AG09309 (cell line): ENCODE results near the gene NOL3.
A peak's percentile ranks its signal among the peaks of the same experiment; 100 is the strongest.
"Not testable (repeated sequence)": the region's sequence is repeated elsewhere in the genome, so short reads cannot be mapped to it uniquely, and the experiment has no call there.

Experiments used
- DNase-seq: peaks from one replicate; pipeline ENCODE4 v3.0.0-alpha.2; 2010; ENCODE audit warnings: low read depth
- H3K4me3 ChIP-seq: 2 replicates; pipeline ENCODE4 v1.5.1; 2011; ENCODE audit warnings: mild to moderate bottlenecking, low read depth, low read length, moderate library complexity; ENCODE audit not compliant: control insufficient read depth
- CTCF ChIP-seq: IDR thresholded peaks from 2 replicates; pipeline ENCODE4 v1.5.1; 2011; ENCODE audit warnings: mild to moderate bottlenecking, low read depth, low read length, inconsistent platforms; ENCODE audit not compliant: insufficient read depth, control insufficient read depth; ENCODE audit errors: missing control alignments

The NOL3 gene

GRCh38 chr16:67170168-67170948 is at the start of gene NOL3:
Gene NOL3 (plus strand): TSS chr16:67170538.
- H3K4me3 ChIP-seq, result peak within 1 kb of the TSS; percentile 50
- DNase-seq, result no peak
- peak; percentile 14 for TF ChIP-seq CTCF

- not testable (repeated sequence) for DNase-seq, H3K4me3 ChIP-seq
Measured at GRCh38 chr16:67122799-67123198, 47.5 kb upstream of the NOL3 start.

- H3K4me3 ChIP-seq, result no peak overlapping the region
- no peak for TF ChIP-seq CTCF
- no peak for DNase-seq
Measured at GRCh38 chr16:67128417-67128816, 41.9 kb upstream of the NOL3 start.

- no peak overlapping the region for H3K4me3 ChIP-seq
- no peak for TF ChIP-seq CTCF
- DNase-seq, result no peak
Measured at GRCh38 chr16:67128887-67129286, 41.5 kb upstream of the NOL3 start.

- no peak overlapping the region for H3K4me3 ChIP-seq
- TF ChIP-seq CTCF, result no peak
- no peak for DNase-seq
Measured at GRCh38 chr16:67129422-67129821, 40.9 kb upstream of the NOL3 start.

GRCh38 chr16:67137605-67138004 is 32.7 kb upstream of the NOL3 start:
- H3K4me3 ChIP-seq, result no peak overlapping the region
- no peak for DNase-seq
- TF ChIP-seq CTCF, result no peak

- no peak for TF ChIP-seq CTCF
Measured at GRCh38 chr16:67141391-67141790, 28.9 kb upstream of the NOL3 start.

More at GRCh38 chr16:67141391-67141790, 28.9 kb upstream of the NOL3 start:
- no peak for DNase-seq
- no peak overlapping the region for H3K4me3 ChIP-seq
